ENCODE measurements around the gene SELENOI. TPM values are rescaled to one million over a fixed set of nuclear protein-coding genes. Genes with fewer than 3 reads are reported as not detected.
"Not testable (repeated sequence)": the region's sequence is repeated elsewhere in the genome, so short reads cannot be mapped to it uniquely, and the experiment has no call there.

The SELENOI gene
- total RNA-seq, 1 experiment from 2014 or later = 75.4 TPM

GRCh38 chr2:26363323-26363722 is 17.4 kb downstream of the SELENOI start:
- Mint-ChIP-seq H3K9me3 (ENCODE audit: low read depth, unreplicated experiment) (no peaks in the 10 kb centered on the region), H3K4me1 (ENCODE audit: low read depth, unreplicated experiment) (peaks cover 33% of the 10 kb centered on the region), H3K4me3 (ENCODE audit: low read depth, unreplicated experiment) (no peak overlapping the region), H3K36me3 (ENCODE audit: insufficient read depth, unreplicated experiment) (peaks cover 7% of the 10 kb centered on the region), H3K27ac (ENCODE audit: unreplicated experiment) (no peak overlapping the region), H3K27me3 (ENCODE audit: unreplicated experiment) (no peaks in the 10 kb centered on the region)
- no peak for TF ChIP-seq CTCF (IDR thresholded peaks at IDR 0.05; ENCODE audit: unreplicated experiment)
- CTCF ChIA-PET = no interaction called here
- BruUV-seq (replicated peaks) = no TSS peak
- intact Hi-C loops (cut with micrococcal nuclease; ENCODE audit: unreplicated experiment) = loop anchor here (5.0 kb wide), 1 partner anchor 34 kb away; no protein-coding TSS in a partner anchor
- DNase-seq = no peak

- TF ChIP-seq CTCF (IDR thresholded peaks at IDR 0.05; ENCODE audit: unreplicated experiment) = no peak
- Mint-ChIP-seq H3K9me3 (ENCODE audit: low read depth, unreplicated experiment) (no peaks in the 10 kb centered on the region), H3K4me3 (ENCODE audit: low read depth, unreplicated experiment) (no peak overlapping the region), H3K4me1 (ENCODE audit: low read depth, unreplicated experiment) (peaks cover 33% of the 10 kb centered on the region), H3K36me3 (ENCODE audit: insufficient read depth, unreplicated experiment) (peaks cover 7% of the 10 kb centered on the region), H3K27ac (ENCODE audit: unreplicated experiment) (no peak overlapping the region), H3K27me3 (ENCODE audit: unreplicated experiment) (no peaks in the 10 kb centered on the region)
- no peak for DNase-seq
- no TSS peak for BruUV-seq (replicated peaks)
- intact Hi-C loops (cut with micrococcal nuclease; ENCODE audit: unreplicated experiment) = loop anchor here (5.0 kb wide), 1 partner anchor 33 kb away; no protein-coding TSS in a partner anchor
- CTCF ChIA-PET = interaction anchor here (1.1 kb wide), 1 partner anchor 8 kb away, joined by 3 read pairs; no protein-coding TSS in a partner anchor
These were observed 18.0 kb downstream of the SELENOI start for GRCh38 chr2:26363958-26364357.

GRCh38 chr2:26364669-26365068 is 18.7 kb downstream of the SELENOI start:
- CTCF ChIA-PET = interaction anchor here (1.1 kb wide), 1 partner anchor 9 kb away, joined by 3 read pairs; no protein-coding TSS in a partner anchor
- H3K9me3 Mint-ChIP-seq (ENCODE audit: low read depth, unreplicated experiment) = no peaks in the 10 kb centered on the region
- no peak for TF ChIP-seq CTCF (IDR thresholded peaks at IDR 0.05; ENCODE audit: unreplicated experiment)
- H3K4me1 Mint-ChIP-seq (ENCODE audit: low read depth, unreplicated experiment) = peaks cover 26% of the 10 kb centered on the region
- H3K4me3 Mint-ChIP-seq (ENCODE audit: low read depth, unreplicated experiment) = no peak overlapping the region
- no peaks in the 10 kb centered on the region for H3K27me3 Mint-ChIP-seq (ENCODE audit: unreplicated experiment)
- no peak for DNase-seq
- BruUV-seq (replicated peaks) = no TSS peak
- H3K36me3 Mint-ChIP-seq (ENCODE audit: insufficient read depth, unreplicated experiment) = peaks cover 7% of the 10 kb centered on the region
- H3K27ac Mint-ChIP-seq (ENCODE audit: unreplicated experiment) = no peak overlapping the region
- intact Hi-C loops (cut with micrococcal nuclease; ENCODE audit: unreplicated experiment) = loop anchor here (5.0 kb wide), 1 partner anchor 33 kb away; no protein-coding TSS in a partner anchor

GRCh38 chr2:26366957-26367356 is 21.0 kb downstream of the SELENOI start:
- no peak overlapping the region for H3K4me3 Mint-ChIP-seq (ENCODE audit: low read depth, unreplicated experiment)

GRCh38 chr2:26369664-26370063 is 23.7 kb downstream of the SELENOI start:
- H3K27ac Mint-ChIP-seq (ENCODE audit: unreplicated experiment); H3K9me3 Mint-ChIP-seq (ENCODE audit: low read depth, unreplicated experiment); H3K4me1 Mint-ChIP-seq (ENCODE audit: low read depth, unreplicated experiment); H3K4me3 Mint-ChIP-seq (ENCODE audit: low read depth, unreplicated experiment); CTCF ChIA-PET; H3K27me3 Mint-ChIP-seq (ENCODE audit: unreplicated experiment); BruUV-seq (replicated peaks); intact Hi-C loops (cut with micrococcal nuclease; ENCODE audit: unreplicated experiment); DNase-seq: not testable (repeated sequence)
- H3K36me3 Mint-ChIP-seq (ENCODE audit: insufficient read depth, unreplicated experiment) = peaks cover 12% of the 10 kb centered on the region

More at GRCh38 chr2:26366957-26367356, 21.0 kb downstream of the SELENOI start:
- TF ChIP-seq CTCF (IDR thresholded peaks at IDR 0.05; ENCODE audit: unreplicated experiment) = no peak
- CTCF ChIA-PET = no interaction called here
- Mint-ChIP-seq H3K9me3 (ENCODE audit: low read depth, unreplicated experiment) (no peaks in the 10 kb centered on the region), H3K36me3 (ENCODE audit: insufficient read depth, unreplicated experiment) (peaks cover 7% of the 10 kb centered on the region), H3K27ac (ENCODE audit: unreplicated experiment) (no peak overlapping the region), H3K27me3 (ENCODE audit: unreplicated experiment) (no peaks in the 10 kb centered on the region), H3K4me1 (ENCODE audit: low read depth, unreplicated experiment) (peaks cover 16% of the 10 kb centered on the region)
- no TSS peak for BruUV-seq (replicated peaks)
- intact Hi-C loops (cut with micrococcal nuclease; ENCODE audit: unreplicated experiment) = no loop called here
- DNase-seq = no peak

- intact Hi-C loops (cut with micrococcal nuclease; ENCODE audit: unreplicated experiment); BruUV-seq (replicated peaks): not testable (repeated sequence)
- peaks cover 18% of the 10 kb centered on the region for H3K36me3 Mint-ChIP-seq (ENCODE audit: insufficient read depth, unreplicated experiment)
These were observed 25.0 kb downstream of the SELENOI start for GRCh38 chr2:26370909-26371308.

More at GRCh38 chr2:26370909-26371308, 25.0 kb downstream of the SELENOI start:
- H3K27me3 Mint-ChIP-seq (ENCODE audit: unreplicated experiment); H3K27ac Mint-ChIP-seq (ENCODE audit: unreplicated experiment); CTCF ChIA-PET; DNase-seq; H3K9me3 Mint-ChIP-seq (ENCODE audit: low read depth, unreplicated experiment); H3K4me1 Mint-ChIP-seq (ENCODE audit: low read depth, unreplicated experiment); H3K4me3 Mint-ChIP-seq (ENCODE audit: low read depth, unreplicated experiment): not testable (repeated sequence)

Data from Calu3 (cell line).